Nephron (organoid): ENCODE measurements around the gene TMTC1.

Experiments used
- H3K27ac Mint-ChIP-seq, 3 experiments: 2 replicates each; pipeline ENCODE4 v1.8.0; 2020; ENCODE audit warnings: mixed read lengths in 3 of 3, mild to moderate bottlenecking in 2 of 3, moderate library complexity in 1 of 3
- H3K27me3 Mint-ChIP-seq: 2 replicates; pipeline ENCODE4 v1.8.0; 2021; ENCODE audit warnings: low read depth, mild to moderate bottlenecking, moderate library complexity, mixed read lengths
- H3K36me3 Mint-ChIP-seq: 2 replicates; pipeline ENCODE4 v1.8.0; 2020; ENCODE audit warnings: low read depth, mixed read lengths
- H3K4me1 Mint-ChIP-seq: 2 replicates; pipeline ENCODE4 v1.8.0; 2020; ENCODE audit warnings: mixed read lengths
- H3K4me3 Mint-ChIP-seq, 3 experiments: 2 replicates each; pipeline ENCODE4 v1.8.0; 2020; ENCODE audit warnings: mild to moderate bottlenecking in 3 of 3, mixed read lengths in 3 of 3, moderate library complexity in 2 of 3
- H3K9me3 Mint-ChIP-seq: 2 replicates; pipeline ENCODE4 v1.8.0; 2020; ENCODE audit warnings: mixed read lengths
- TF ChIP-seq, protein P1 (sequence below), 3 experiments: fragments of 200-600 bp; sonication (generic); IDR thresholded peaks; one replicate each; pipeline ENCODE4 v1.5.0; 2021; ENCODE audit warnings: antibody characterized with exemption in 3 of 3; ENCODE audit not compliant: unreplicated experiment in 3 of 3

TMTC1 gene

DNA sequence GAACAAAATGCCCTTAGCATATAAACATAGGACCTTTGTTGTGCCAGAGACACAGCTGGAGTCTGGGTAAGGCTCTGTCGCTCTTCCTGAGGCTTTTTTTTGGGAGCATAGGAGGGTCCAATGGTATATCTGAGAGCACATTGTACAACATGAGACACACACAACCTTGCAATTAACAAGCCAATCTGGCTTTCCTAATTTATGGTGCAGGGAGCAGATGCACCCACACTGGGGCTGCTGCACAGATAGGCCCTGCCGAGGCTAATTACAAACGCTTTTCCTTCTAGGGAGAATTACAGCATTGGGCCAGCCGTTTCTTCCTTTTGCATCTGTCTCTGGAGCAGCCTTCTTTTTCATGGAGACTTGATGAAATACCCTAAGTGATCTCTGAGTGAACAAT, 211.3 kb downstream of the TMTC1 start:
- Mint-ChIP-seq H3K4me1 (peaks cover 38% of the 10 kb centered on the region), H3K9me3 (no peaks in the 10 kb centered on the region), H3K36me3 (no peaks in the 10 kb centered on the region), H3K27me3 (peaks cover 4% of the 10 kb centered on the region), H3K27ac (peak overlapping the region in 2 of 3 experiments; percentile 67 to 73), H3K4me3 (no peak overlapping the region)
- TF ChIP-seq, protein P1, sequence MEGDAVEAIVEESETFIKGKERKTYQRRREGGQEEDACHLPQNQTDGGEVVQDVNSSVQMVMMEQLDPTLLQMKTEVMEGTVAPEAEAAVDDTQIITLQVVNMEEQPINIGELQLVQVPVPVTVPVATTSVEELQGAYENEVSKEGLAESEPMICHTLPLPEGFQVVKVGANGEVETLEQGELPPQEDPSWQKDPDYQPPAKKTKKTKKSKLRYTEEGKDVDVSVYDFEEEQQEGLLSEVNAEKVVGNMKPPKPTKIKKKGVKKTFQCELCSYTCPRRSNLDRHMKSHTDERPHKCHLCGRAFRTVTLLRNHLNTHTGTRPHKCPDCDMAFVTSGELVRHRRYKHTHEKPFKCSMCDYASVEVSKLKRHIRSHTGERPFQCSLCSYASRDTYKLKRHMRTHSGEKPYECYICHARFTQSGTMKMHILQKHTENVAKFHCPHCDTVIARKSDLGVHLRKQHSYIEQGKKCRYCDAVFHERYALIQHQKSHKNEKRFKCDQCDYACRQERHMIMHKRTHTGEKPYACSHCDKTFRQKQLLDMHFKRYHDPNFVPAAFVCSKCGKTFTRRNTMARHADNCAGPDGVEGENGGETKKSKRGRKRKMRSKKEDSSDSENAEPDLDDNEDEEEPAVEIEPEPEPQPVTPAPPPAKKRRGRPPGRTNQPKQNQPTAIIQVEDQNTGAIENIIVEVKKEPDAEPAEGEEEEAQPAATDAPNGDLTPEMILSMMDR (IDR thresholded peaks at IDR 0.05; ENCODE audit: unreplicated experiment in 3 of 3): no peak

DNA sequence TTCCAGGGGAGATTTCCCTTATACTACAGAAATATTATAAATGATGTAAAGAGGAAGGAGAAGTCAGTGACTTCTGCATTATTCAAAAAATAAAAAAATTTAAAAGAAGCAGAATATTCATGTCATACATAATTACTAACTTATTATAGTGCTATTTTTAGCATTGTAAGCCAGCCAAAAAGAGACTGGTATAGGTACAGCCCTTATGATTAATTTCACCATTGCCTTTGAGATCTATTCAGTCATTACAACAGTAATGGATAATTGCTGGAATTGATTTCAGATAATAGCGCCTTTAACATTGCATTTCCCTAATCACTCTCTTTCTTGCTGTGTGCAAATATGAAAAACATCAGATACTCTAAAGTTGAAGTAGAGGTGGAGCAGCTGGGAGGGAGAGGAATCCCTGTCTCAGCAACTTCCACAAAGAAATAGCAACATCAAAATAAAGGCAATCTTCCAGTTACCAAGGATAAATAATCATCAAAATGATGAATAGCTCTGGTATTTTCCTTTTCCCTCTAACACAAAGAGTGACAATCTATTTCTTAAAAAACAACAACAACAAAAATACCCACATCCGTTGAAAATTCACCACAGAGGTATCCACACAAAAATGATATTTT, 214.5 kb downstream of the TMTC1 start:
- peaks cover 3% of the 10 kb centered on the region for H3K9me3 Mint-ChIP-seq
- TF ChIP-seq, protein P1 (IDR thresholded peaks at IDR 0.05; ENCODE audit: unreplicated experiment in 3 of 3): no peak
- H3K27ac Mint-ChIP-seq: peak overlapping the region; percentile 84 to 93 (median 88)
- H3K36me3 Mint-ChIP-seq: peaks cover 11% of the 10 kb centered on the region
- H3K4me1 Mint-ChIP-seq: peaks cover 61% of the 10 kb centered on the region
- H3K4me3 Mint-ChIP-seq: no peak overlapping the region
- H3K27me3 Mint-ChIP-seq: peaks cover 4% of the 10 kb centered on the region

DNA sequence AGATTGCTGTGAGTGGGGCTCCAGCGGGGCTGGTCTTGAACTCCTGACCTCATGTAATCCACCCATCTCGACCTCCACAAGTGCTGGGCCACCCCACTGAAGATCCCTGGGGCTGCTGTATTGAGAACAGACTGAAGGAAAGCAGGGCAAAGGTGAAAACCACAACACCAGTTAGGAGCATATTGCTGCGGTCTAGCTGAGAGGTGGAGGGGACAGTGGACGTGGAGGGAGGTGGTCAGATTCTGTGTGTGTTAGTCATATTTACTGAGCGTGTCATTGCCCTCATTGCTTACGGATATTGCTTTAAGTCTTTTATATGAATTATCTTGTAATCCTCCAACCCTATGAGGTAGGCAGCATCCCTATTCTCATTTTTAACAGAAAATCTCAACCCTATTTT, 217.3 kb downstream of the TMTC1 start:
- peaks cover 18% of the 10 kb centered on the region for H3K36me3 Mint-ChIP-seq
- H3K4me3 Mint-ChIP-seq: no peak overlapping the region
- TF ChIP-seq, protein P1 (IDR thresholded peaks at IDR 0.05; ENCODE audit: unreplicated experiment in 3 of 3): no peak
- H3K9me3 Mint-ChIP-seq: peaks cover 5% of the 10 kb centered on the region
- H3K4me1 Mint-ChIP-seq: peaks cover 76% of the 10 kb centered on the region
- H3K27me3 Mint-ChIP-seq: no peaks in the 10 kb centered on the region
- peak overlapping the region; percentile 47 to 71 (median 62) for H3K27ac Mint-ChIP-seq

DNA sequence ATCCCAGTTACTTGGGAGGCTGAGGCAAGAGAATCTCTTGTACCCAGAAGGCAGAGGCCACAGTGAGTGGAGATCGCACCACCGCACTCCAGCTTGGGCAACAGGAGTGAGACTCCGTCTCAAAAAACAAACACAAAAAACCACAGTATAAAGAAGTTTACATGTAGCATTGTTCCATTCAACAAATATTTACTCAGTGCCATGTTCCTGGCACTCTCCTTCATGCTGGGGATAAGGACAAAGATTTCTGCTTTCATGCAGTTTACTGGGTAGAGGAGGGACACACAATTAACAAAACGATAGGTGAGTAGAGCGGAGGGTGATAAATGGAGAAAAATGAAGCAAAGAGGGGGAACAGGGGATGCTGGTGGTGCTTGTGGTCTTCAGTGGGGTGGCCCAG, 218.0 kb downstream of the TMTC1 start:
- Mint-ChIP-seq H3K9me3 (peaks cover 5% of the 10 kb centered on the region), H3K27me3 (no peaks in the 10 kb centered on the region), H3K36me3 (peaks cover 18% of the 10 kb centered on the region), H3K4me3 (no peak overlapping the region), H3K27ac (peak overlapping the region in 2 of 3 experiments; percentile 13 to 71), H3K4me1 (peaks cover 81% of the 10 kb centered on the region)
- TF ChIP-seq, protein P1 (IDR thresholded peaks at IDR 0.05; ENCODE audit: unreplicated experiment in 3 of 3): no peak

DNA sequence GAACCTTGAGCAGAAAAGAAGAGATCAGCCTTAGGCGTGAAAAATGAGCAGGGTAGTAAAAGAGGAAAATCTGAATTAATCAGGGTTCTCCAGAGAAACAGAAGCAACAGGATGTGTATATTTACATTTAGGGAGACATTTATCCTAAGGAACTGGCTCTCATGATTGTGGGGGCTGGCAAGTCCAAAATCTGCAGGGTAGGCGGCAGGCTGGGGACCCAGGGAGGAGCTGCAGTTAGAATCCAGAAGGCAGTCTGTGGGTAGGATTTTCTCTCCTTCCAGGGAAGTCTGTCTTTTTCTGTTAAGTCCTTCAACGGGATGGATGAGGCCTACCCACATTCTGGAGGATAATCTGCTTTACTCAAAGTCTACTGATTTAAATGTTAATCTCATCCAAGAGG, 218.8 kb downstream of the TMTC1 start:
- Mint-ChIP-seq H3K4me3 (no peak overlapping the region), H3K9me3 (peaks cover 5% of the 10 kb centered on the region), H3K36me3 (peaks cover 18% of the 10 kb centered on the region), H3K27ac (peak overlapping the region in 2 of 3 experiments; percentile 5 to 84), H3K4me1 (peaks cover 83% of the 10 kb centered on the region), H3K27me3 (no peaks in the 10 kb centered on the region)
- TF ChIP-seq, protein P1 (IDR thresholded peaks at IDR 0.05; ENCODE audit: unreplicated experiment in 3 of 3): no peak

DNA sequence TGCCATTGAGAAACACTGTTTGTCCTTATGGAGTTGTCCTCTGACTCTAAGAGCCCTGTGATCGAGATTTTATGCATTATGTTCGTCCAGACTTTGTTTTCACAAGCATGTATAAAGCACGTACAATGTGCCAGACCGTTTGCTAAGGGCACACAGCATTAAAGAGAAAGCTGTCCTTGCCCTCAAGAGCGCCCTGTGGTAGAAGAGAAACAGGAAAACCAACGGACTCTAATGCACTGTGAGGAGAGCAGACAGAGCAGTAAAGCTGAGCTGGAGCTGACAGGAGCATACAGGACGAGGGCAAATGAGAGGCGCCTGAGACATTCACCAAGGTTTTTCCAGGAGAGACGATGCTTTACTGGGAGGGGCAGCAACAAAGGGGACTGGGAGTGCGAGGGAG, 220.1 kb downstream of the TMTC1 start:
- H3K27ac Mint-ChIP-seq: peak overlapping the region; percentile 68 to 84 (median 80)
- TF ChIP-seq, protein P1 (IDR thresholded peaks at IDR 0.05; ENCODE audit: unreplicated experiment in 3 of 3): no peak
- H3K9me3 Mint-ChIP-seq: peaks cover 5% of the 10 kb centered on the region
- H3K4me1 Mint-ChIP-seq: peaks cover 82% of the 10 kb centered on the region
- no peaks in the 10 kb centered on the region for H3K27me3 Mint-ChIP-seq
- peak overlapping the region in 1 of 3 experiments; percentile 16 for H3K4me3 Mint-ChIP-seq
- H3K36me3 Mint-ChIP-seq: peaks cover 18% of the 10 kb centered on the region
